Fibroblast of the aortic adventitia (primary cell): ENCODE measurements around the gene CEP170B. TPM values are rescaled to one million over a fixed set of nuclear protein-coding genes. Genes with fewer than 3 reads are reported as not detected.

Experiments used
- DNase-seq: peaks from one replicate; pipeline ENCODE4 v3.0.0-alpha.2; 2010; ENCODE audit warnings: low read depth
- H3K4me3 ChIP-seq: 2 replicates; pipeline ENCODE4 v1.5.1; 2011; ENCODE audit warnings: low read depth, mild to moderate bottlenecking, control low read depth, low read length, moderate library complexity
- CTCF ChIP-seq: IDR thresholded peaks from 2 replicates; pipeline ENCODE4 v1.5.1; 2011; ENCODE audit warnings: mild to moderate bottlenecking, low read length, control low read depth, inconsistent platforms; ENCODE audit not compliant: insufficient read depth
- total RNA-seq: library from RNA; depleted of rRNA; stranded (reverse); fragments of >200 nt; gene quantifications from 2 replicates; pipeline ENCODE4 v1.2.3, GENCODE V29; 2012; ENCODE audit warnings: low replicate concordance

CEP170B gene
- total RNA-seq, 1 donor = 18.2 TPM

- TF ChIP-seq CTCF = no peak
- peak; percentile 12 for DNase-seq
- H3K4me3 ChIP-seq = peak overlapping the region; percentile 54
Measured at GRCh38 chr14:104933746-104934733, 69.0 kb downstream of the CEP170B start.

GRCh38 chr14:104935026-104935650 lies 70.1 kb downstream of the CEP170B start:
- DNase-seq = peak; percentile 9
- TF ChIP-seq CTCF = no peak
- no peak overlapping the region for H3K4me3 ChIP-seq

GRCh38 chr14:104935955-104936354 lies 70.9 kb downstream of the CEP170B start:
- peak; percentile 4 for DNase-seq
- no peak for TF ChIP-seq CTCF
- H3K4me3 ChIP-seq = no peak overlapping the region

GRCh38 chr14:104936361-104937155 lies 71.5 kb downstream of the CEP170B start:
- TF ChIP-seq CTCF = no peak
- DNase-seq = no peak
- H3K4me3 ChIP-seq = no peak overlapping the region

- H3K4me3 ChIP-seq = no peak overlapping the region
- no peak for TF ChIP-seq CTCF
Measured at GRCh38 chr14:104937161-104937560, 72.1 kb downstream of the CEP170B start.

GRCh38 chr14:104937694-104938365 lies 72.8 kb downstream of the CEP170B start:
- DNase-seq = no peak
- H3K4me3 ChIP-seq = no peak overlapping the region
- no peak for TF ChIP-seq CTCF

More at GRCh38 chr14:104937161-104937560, 72.1 kb downstream of the CEP170B start:
- DNase-seq = no peak
